Stimulated activated CD4-positive, alpha-beta T cell treated with anti-CD3 and anti-CD28 coated beads, Interleukin-1b, Interleukin-23, amount 100 ng/mL, for 48 hours (primary cell): ENCODE results near the gene CACNB4.
"Not testable (repeated sequence)": the region's sequence is repeated elsewhere in the genome, so short reads cannot be mapped to it uniquely, and the experiment has no call there.

Experiments used
- DNase-seq: peaks from one replicate; pipeline ENCODE4 v3.0.0-alpha.2; 2020

Gene CACNB4

GRCh38 chr2:152098496-152099366, at the start of gene CACNB4:
TSS of gene CACNB4 (minus strand) at chr2:152099044.
- no peak for DNase-seq

- peak; percentile 43 for DNase-seq
Measured at GRCh38 chr2:152134488-152135280, 35.8 kb upstream of the CACNB4 start.

- no peak for DNase-seq
Measured at GRCh38 chr2:152132306-152132705, 33.5 kb upstream of the CACNB4 start.

GRCh38 chr2:152127628-152128027, 28.8 kb upstream of the CACNB4 start:
- no peak for DNase-seq

- DNase-seq, result no peak
Measured at GRCh38 chr2:152126664-152127063, 27.8 kb upstream of the CACNB4 start.

GRCh38 chr2:152122161-152122560, 23.3 kb upstream of the CACNB4 start:
- DNase-seq, result no peak

- DNase-seq, result no peak
Measured at GRCh38 chr2:152120430-152120829, 21.6 kb upstream of the CACNB4 start.

DNA sequence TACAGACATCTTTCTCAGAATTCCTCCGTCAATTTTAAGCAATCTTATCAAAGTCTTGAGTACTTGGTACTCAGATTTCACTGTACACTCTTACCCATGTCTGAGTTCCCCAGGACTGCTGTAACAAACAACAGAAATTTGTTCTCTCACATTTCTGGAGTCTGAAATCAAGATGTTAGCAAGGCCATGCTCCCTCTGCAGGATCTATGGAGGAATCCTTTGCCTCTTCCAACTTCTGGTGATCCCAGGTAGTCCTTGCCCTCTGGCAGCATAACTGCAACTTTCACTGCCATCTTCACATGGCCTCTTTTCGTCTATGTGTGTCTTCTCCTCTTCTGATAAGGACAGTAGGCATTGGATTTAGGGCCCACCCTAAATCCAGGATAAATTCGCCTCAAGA, 17.1 kb upstream of the CACNB4 start:
- no peak for DNase-seq

GRCh38 chr2:152114366-152114765, 15.5 kb upstream of the CACNB4 start:
- no peak for DNase-seq

DNA sequence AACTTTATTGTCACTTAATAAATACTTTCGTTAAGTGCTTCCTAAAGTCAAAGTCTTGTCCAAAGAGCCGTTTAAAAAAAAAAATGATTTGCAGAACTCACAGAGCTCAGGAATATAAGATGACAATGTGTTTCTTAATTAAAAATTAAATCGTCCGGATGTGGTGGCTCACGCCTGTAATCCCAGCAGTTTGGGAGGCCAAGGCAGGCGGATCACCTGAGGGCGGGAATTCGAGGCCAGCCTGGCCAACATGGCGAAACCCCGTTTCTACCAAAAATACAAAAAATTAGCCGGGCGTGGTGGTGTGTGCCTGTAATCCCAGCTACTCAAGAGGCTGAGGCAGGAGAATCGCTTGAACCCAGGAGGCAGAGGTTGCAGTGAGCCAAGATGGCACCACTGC, 8.3 kb upstream of the CACNB4 start:
- DNase-seq, result not testable (repeated sequence)

DNA sequence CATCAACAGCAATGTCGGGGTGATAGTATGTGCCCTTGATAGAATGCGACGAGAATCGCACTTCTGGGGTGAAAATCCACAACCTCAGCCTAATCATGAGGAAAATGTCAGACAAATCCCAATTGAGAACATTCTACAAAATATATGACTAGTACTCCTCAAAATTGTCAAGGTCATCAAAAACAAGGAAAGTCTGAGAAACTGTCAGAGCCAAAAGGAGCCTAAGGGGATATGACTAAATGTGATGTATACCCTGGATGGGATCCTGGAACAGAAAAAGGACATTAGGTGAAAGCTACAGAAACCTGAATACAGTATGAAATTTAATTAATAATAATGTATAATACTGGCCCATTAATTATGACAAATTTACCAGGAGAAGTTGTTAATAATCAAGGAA, 7.6 kb upstream of the CACNB4 start:
- DNase-seq, result no peak

DNA sequence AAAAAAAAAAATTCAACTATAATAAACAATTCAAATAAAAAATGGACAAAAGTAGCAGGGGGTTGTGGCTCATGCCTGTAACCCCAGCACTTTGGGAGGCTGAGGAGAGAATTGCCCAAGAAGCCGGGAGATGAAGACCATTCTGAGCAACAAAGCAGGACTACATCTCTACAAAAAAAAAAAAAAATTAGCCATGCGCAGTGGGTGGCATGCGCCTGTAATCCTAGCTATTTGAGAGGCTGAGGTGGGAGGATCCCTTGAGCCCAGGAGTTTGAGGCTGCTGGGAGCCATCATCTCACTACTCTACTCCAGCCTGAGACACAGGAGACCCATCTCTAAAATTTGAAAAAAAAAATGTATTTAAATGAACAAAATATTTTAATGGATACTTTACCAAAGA, 4.4 kb upstream of the CACNB4 start:
- no peak for DNase-seq

- no peak for DNase-seq
Measured at GRCh38 chr2:152100961-152101360, 2.1 kb upstream of the CACNB4 start.

GRCh38 chr2:152099367-152100050, 665 bp upstream of the CACNB4 start:
- no peak for DNase-seq

- DNase-seq, result no peak
Measured at GRCh38 chr2:152097801-152098495, 896 bp downstream of the CACNB4 start.

DNA sequence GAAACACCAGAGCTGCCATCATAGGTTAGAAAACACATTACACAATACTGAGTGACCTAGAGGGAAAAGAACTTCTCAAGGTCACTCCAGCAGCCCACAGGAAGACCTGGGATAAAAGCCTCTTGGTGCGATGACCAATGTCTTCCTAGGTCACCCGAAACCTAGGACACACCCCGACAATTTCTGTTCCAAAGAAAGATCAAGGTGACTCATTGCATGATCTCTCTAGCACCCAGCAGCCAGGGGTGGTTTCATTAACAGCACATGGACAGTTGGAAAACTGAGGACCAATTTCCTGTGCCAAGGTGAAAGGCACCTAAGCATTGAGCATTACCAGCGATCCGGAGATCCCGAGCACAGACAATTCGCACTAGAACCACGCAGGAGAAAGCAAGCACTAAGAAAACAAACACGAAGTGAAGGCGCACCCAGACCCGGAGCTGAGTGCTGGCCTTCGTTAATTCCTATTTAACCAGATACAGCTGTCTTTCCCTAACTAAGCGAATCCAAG, 1.5 kb downstream of the CACNB4 start:
- DNase-seq, result no peak

DNA sequence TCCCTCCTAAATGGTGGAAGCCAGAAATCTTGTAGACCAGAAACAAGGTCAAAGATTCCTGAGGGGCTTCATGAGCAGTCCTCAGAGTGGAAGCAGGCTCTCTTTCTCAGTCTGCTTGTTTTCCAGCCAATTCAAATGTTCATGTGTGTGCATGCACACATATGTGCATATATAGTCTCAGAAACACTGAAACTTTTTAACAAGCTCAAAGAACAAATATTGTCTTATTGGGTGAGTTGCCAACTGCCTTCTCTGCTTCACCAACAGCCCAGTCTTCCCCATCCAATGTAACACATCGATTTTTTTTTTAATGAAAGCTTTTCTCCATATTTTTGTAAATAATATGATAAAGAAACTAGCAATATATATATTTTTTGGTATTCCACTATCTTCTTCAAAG, 3.7 kb downstream of the CACNB4 start:
- DNase-seq, result no peak

- DNase-seq, result no peak
Measured at GRCh38 chr2:152094014-152094413, 4.8 kb downstream of the CACNB4 start.

GRCh38 chr2:152093464-152093863, 5.4 kb downstream of the CACNB4 start:
- no peak for DNase-seq

GRCh38 chr2:152092095-152092494, 6.7 kb downstream of the CACNB4 start:
- DNase-seq, result no peak

DNA sequence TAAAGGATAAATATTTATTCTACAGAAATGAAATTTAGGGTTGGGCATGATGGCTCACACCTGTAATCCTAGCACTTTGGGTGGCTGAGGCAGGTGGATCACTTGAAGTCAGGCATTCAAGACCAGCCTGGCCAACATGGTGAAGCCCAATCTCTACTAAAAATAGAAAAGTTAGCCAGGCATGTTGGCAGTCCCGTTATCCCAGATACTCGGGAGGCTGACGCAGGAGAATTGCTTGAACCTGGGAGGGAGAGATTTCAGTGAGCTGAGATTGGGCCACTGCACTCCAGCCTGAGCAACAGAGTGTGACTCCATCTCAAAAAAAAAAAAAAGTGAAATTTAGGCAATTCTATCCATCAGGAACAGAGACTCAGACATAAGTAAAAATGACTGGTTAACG, 8.1 kb downstream of the CACNB4 start:
- not testable (repeated sequence) for DNase-seq

- no peak for DNase-seq
Measured at GRCh38 chr2:152089238-152089637, 9.6 kb downstream of the CACNB4 start.

- DNase-seq, result no peak
Measured at GRCh38 chr2:152088006-152088405, 10.8 kb downstream of the CACNB4 start.
